Activated CD4-positive, alpha-beta T cell treated with anti-CD3 and anti-CD28 coated beads for 1 hour (primary cell): ENCODE results near the gene TES.
"Not testable (repeated sequence)": the region's sequence is repeated elsewhere in the genome, so short reads cannot be mapped to it uniquely, and the experiment has no call there.

Experiments used
- DNase-seq: peaks from one replicate; pipeline ENCODE4 v3.0.0-alpha.2; 2020

The TES gene

DNA sequence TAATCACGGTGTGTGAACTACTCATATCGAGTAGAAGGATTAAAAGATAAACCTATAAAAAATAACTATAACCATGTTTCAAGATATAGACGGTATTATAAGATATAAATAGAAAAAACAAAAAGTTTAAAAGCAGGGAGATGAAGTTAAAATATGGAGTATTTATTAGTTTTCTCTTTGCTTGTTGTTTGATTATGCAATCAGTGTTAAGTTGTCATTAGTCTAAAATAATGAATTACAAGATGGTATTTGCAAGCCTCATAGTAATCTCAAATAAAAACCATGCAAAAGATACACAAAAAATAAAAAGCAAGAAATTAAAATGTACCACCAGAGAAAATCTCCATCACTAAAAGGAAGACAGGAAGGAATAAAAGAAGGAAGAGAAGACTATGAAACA, 83.3 kb downstream of the TES start:
- no peak for DNase-seq

DNA sequence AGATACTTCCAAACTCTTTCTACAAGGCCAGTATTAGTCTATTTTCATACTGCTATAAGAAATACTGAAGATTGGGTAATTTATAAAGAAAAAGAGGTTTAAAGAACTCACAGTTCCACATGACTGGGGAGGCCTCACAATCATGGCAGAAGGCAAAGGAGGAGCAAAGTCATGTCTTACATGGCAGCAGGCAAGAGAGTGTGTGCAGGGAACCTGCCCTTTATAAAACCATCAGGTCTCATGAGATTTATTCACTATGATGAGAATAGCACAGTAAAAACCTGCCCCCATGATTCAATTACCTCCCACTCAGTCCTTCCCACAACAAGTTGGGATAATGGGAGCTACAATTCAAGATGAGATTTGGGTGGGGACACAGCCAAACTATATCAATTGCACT, 85.6 kb downstream of the TES start:
- not testable (repeated sequence) for DNase-seq

DNA sequence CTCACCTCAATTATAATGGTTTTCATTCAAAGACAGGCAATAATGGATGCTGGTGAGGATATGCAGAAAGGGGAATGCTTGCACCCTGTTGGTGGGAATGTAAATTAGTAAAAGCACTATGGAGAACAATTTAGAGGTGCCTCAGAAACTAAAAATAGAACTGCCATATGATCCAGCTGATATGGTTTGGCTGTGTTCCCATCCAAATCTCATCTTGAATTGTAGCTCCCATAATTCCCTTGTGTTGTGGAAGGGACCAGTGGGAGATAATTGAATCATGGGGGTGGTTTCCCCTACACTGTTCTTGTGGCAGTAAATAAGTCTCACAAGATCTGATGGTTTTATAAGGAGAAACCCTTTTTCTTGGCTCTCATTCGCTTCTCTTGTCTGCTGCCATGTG, 87.7 kb downstream of the TES start:
- DNase-seq, result no peak

DNA sequence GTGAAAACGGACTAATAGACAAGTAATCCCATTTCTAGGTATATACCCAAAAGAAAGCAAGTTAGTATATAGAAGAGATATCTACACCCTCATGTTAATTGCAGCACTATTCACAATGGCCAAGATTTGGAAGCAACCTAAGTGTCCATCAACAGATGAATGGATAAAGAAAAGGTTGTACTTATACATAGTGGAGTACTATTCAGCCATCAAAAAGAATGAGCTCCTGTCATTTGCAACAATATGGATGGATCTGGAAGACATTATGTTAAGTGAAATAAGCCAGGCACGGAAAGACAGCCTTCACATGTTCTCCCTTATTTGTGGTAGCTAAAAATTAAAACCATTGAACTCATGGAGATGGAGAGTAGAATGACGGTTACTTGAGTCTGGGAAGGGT, 88.2 kb downstream of the TES start:
- DNase-seq, result no peak

DNA sequence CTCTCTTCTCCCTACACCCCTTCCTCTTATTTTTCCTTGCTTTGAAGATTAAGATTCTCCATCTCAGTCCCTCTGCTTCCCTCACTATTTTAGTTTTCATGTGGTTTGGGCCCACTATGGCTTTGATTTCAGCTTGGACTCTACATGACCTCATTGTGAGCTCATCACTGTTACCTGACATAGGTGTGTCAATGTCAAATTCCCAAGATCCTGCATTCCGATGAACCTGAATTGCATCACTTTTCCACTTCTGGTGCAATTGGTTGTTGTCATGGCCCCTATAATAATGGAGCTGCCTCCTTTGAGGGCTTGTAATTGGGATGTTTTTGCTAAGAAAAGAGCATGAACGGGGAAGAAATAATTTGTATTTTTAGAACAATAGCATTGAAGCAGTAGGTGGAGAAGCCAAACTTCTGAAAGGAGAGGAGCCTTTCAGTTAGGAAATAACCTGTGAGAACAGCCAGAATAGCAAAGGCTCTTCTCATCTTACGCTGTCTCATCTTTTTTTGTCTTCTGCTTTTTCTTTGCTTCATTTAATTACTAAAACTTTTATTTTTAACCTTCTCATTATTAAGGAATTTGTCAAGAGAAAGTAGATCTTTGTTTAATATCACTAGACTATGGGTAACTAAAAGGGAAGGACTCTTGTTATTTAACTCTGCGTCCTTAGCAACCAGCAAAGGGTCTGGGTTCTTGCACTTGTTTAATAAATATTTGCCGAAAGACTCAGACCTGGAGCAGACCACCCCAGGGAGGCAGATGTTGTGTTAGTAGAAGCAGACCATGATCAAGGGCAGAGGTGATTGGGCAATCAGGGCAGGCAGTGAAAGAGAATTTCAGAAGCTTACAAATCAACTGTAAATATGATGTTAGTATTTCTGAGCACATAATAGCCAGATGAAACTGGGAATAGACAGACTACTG, 95.4 kb downstream of the TES start:
- no peak for DNase-seq

DNA sequence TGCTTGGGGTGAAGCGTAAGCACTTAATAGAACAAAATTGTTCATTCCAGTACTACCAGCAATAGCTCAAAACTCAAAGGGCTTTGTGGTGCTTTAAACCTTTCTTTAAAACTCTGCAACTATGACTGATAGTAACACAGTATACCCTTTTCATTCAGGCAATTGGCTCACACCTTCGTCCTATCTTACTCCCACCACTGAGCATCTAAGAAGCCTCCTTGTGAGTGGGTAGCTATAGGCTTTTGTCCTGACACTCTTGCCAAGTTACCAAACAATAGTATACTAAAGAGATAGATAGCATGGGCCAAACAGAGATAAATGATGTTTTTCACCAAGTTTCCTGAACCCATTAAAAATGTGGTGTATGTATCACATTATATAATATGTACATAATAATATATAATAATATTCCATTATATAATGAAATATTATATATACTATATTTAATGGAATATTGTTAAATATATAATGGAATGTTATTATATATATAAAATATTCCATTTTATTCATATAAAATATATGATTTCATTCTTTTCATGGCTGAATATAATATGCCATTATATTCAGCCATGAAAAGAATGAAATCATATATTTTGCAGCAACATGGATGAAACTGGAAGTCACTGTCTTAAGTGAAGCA, 96.2 kb downstream of the TES start:
- DNase-seq, result no peak

DNA sequence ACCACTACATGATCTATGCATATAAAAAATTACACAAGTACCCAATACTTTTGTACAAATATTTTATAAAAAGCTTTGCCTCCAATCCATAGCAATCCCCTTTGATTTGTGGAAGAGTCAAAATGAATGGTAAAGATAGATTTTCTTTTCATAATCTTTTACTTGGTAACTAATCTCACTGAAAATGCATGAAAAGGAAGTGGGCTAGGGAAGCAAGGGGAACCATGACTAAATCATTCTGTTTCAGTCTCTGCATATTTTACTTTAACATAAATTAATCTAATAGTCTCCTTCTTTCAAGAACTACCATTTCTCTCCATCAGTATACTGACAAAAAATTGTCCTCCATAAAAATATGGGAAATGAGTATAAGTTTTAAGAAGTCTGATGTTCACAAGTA, 96.9 kb downstream of the TES start:
- DNase-seq, result no peak
